ENCODE results near the gene CMA1.
A peak's percentile ranks its signal among the peaks of the same experiment; 100 is the strongest.
"Not testable (repeated sequence)": the region's sequence is repeated elsewhere in the genome, so short reads cannot be mapped to it uniquely, and the experiment has no call there.

The CMA1 gene

GRCh38 chr14:24483604-24484252, 24.3 kb downstream of the CMA1 start:
- Mint-ChIP-seq H3K27ac (no peak overlapping the region), H3K4me1 (no peaks in the 10 kb centered on the region), H3K27me3 (ENCODE audit: low read depth, poor library complexity) (peaks cover 2% of the 10 kb centered on the region), H3K36me3 (ENCODE audit: low read depth) (peaks cover 4% of the 10 kb centered on the region), H3K4me3 (no peak overlapping the region), H3K9me3 (no peaks in the 10 kb centered on the region)
- TF ChIP-seq CTCF (IDR thresholded peaks at IDR 0.05), result no peak
- DNase-seq, result no peak

GRCh38 chr14:24482699-24483303, 25.3 kb downstream of the CMA1 start:
- not testable (repeated sequence) for H3K36me3 Mint-ChIP-seq (ENCODE audit: low read depth); H3K27me3 Mint-ChIP-seq (ENCODE audit: low read depth, poor library complexity); H3K27ac Mint-ChIP-seq; H3K9me3 Mint-ChIP-seq; H3K4me3 Mint-ChIP-seq; H3K4me1 Mint-ChIP-seq; DNase-seq

DNA sequence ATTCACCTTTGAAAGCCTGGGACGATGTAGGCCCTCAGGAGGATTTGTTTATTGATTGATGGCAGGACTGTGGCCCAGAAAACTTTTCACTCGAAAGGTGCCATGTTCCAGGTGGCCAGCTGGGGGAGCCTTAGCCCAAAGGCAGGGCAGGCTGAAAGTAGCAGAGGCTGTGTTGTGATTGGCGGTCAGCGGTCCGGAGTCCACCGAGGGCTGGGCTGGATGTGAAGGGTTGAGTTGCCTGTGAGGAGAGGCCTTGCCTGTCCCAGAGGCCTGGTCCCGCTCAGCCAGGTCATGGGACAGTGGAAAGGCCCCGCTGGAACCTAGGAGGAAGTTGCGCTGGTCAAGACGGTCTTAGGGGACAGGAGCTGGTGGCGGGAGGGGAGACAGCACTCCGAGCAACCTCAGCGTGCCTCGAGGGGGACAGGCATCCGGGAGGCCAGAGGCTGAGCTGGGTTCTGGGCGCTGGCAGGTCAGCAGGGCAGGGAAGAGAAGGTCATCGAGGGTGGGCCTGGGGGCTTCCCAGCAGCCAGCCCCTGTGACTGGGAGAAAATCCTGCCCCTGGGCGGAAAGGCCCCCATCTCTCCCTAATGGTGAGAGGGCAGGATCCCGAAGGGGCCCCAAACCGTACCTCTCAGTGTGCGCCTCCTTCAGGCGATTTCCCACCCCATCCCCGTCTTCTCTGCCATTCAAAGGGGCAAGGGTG, 26.3 kb downstream of the CMA1 start:
- Mint-ChIP-seq H3K4me1 (no peaks in the 10 kb centered on the region), H3K9me3 (no peaks in the 10 kb centered on the region), H3K36me3 (ENCODE audit: low read depth) (peaks cover 6% of the 10 kb centered on the region), H3K4me3 (no peak overlapping the region), H3K27ac (no peak overlapping the region), H3K27me3 (ENCODE audit: low read depth, poor library complexity) (peaks cover 5% of the 10 kb centered on the region)
- peak; percentile 74 for DNase-seq
- peak; percentile 64 for TF ChIP-seq CTCF (IDR thresholded peaks at IDR 0.05)

DNA sequence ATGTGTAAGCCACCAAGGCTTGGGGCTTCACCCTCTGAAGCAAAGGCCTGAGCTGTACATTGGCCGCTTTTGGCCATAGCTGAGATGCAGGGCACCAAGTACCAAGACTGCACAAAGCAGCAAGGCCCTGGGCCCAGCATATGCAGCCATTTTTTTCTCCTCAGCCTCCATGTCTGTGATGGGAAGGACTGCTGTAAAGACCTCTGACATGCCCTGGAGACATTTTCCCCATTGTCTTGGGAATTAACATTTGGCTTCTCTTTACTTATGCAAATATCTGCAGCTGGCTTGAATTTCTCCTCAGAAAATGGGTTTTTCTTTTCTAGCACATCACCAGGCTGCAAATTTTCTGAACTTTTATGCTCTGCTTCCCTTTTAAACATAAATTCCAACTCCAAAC, 28.1 kb downstream of the CMA1 start:
- not testable (repeated sequence) for DNase-seq; H3K4me3 Mint-ChIP-seq; H3K9me3 Mint-ChIP-seq; H3K27ac Mint-ChIP-seq; H3K36me3 Mint-ChIP-seq (ENCODE audit: low read depth); H3K27me3 Mint-ChIP-seq (ENCODE audit: low read depth, poor library complexity); H3K4me1 Mint-ChIP-seq

DNA sequence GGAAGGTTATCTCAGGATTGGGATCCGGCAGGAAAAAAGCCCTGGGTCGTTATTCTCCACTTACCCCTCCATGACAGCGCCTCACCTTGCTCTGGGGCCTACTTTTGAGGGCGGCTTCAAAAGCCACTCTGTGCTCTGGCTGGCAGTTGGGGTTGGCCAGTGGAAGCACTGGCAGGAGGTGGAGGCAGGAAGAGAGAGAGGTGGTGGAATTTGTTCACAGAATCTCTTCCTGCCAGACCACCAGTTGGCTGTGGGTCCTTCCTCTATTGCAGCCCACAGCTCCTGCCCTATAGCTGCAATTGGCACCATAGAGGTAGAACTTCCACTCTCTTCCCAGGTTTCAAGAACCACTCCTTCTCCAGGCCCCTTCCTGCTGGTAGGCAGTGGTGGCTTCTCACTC, 32.8 kb downstream of the CMA1 start:
- no peak overlapping the region for H3K4me3 Mint-ChIP-seq
- TF ChIP-seq CTCF (IDR thresholded peaks at IDR 0.05), result no peak
- peaks cover 33% of the 10 kb centered on the region for H3K36me3 Mint-ChIP-seq (ENCODE audit: low read depth)
- H3K27me3 Mint-ChIP-seq (ENCODE audit: low read depth, poor library complexity), result peaks cover 5% of the 10 kb centered on the region
- no peak for DNase-seq
- H3K27ac Mint-ChIP-seq, result no peak overlapping the region
- no peaks in the 10 kb centered on the region for H3K4me1 Mint-ChIP-seq
- H3K9me3 Mint-ChIP-seq, result peaks cover 16% of the 10 kb centered on the region

- no peak overlapping the region for H3K27ac Mint-ChIP-seq
- DNase-seq, result no peak
- peaks cover 27% of the 10 kb centered on the region for H3K36me3 Mint-ChIP-seq (ENCODE audit: low read depth)
Measured at GRCh38 chr14:24473211-24473610, 34.9 kb downstream of the CMA1 start.

DNA sequence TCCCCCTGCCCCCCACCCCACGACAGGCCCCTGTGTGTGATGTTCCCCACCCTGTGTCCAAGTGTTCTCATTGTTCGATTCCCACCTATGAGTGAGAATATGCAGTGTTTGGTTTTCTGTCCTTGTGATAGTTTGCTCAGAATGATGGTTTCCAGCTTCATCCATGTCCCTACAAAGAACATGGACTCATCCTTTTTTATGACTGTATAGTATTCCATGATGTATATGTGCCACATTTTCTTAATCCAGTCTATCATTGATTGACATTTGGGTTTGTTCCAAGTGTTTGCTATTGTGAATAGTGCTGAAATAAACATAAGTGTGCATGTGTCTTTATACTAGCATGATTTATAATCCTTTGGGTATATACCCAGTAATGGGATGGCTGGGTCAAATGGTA, 37.6 kb downstream of the CMA1 start:
- H3K27ac Mint-ChIP-seq, H3K4me3 Mint-ChIP-seq: not testable (repeated sequence)
- peaks cover 20% of the 10 kb centered on the region for H3K9me3 Mint-ChIP-seq

More at GRCh38 chr14:24473211-24473610, 34.9 kb downstream of the CMA1 start:
- H3K27me3 Mint-ChIP-seq (ENCODE audit: low read depth, poor library complexity), result peaks cover 1% of the 10 kb centered on the region
- peaks cover 20% of the 10 kb centered on the region for H3K9me3 Mint-ChIP-seq
- H3K4me1 Mint-ChIP-seq, result no peaks in the 10 kb centered on the region
- no peak overlapping the region for H3K4me3 Mint-ChIP-seq
- no peak for TF ChIP-seq CTCF (IDR thresholded peaks at IDR 0.05)

More for the DNA sequence above, 37.6 kb downstream of the CMA1 start:
- H3K36me3 Mint-ChIP-seq (ENCODE audit: low read depth), result peaks cover 27% of the 10 kb centered on the region
- not testable (repeated sequence) for DNase-seq; H3K4me1 Mint-ChIP-seq; H3K27me3 Mint-ChIP-seq (ENCODE audit: low read depth, poor library complexity)
